Lung microvascular endothelial cell (primary cell): ENCODE data around the gene AREL1. TPM values are rescaled to one million over a fixed set of nuclear protein-coding genes. Genes with fewer than 3 reads are reported as not detected.

Experiments used
- DNase-seq, 2 donors: peaks; one replicate each; pipeline versions ENCODE4 v3.0.0 to v3.0.0-alpha.2; 2010; ENCODE audit warnings: low read depth in 2 of 2
- total RNA-seq: library from RNA; depleted of rRNA; stranded (reverse); fragments of >200 nt; gene quantifications from 2 replicates; pipeline ENCODE4 v1.2.1, GENCODE V29; 2014

AREL1 gene
- total RNA-seq, 1 donor from 2014 or later: 27.4 TPM

- no peak for DNase-seq
Observed at GRCh38 chr14:74660863-74661262, 52.0 kb downstream of the AREL1 start.

- DNase-seq: no peak
Observed at GRCh38 chr14:74660167-74660566, 52.7 kb downstream of the AREL1 start.

DNA sequence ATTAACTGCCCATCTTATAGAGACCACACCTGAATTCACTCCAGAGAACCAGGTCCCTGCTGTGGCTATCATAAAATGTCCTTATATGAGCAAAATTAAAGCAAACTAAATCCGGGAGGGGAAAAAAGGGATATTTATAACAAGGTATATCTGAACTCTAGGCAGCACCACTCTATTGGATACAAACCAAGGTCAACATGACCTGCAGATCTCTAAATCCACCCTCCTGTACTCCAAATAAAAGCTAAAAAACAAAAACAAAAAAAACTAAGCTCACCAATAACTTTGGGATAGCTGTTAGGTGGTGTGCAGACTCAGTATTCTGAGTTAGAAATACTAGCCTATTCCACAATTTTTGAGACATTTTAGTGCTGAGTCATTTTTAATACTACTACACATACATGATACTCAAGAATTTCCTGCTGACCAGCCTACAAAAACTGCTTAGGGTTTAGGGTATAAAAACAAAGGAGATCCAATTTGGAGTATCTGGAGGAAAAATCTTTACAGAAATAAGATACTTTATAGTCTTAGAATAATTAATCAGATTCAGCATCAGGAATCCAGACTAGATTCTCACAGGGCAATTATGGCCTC is 54.2 kb downstream of the AREL1 start:
- peak in 1 of 2 donors; percentile 49 for DNase-seq

DNA sequence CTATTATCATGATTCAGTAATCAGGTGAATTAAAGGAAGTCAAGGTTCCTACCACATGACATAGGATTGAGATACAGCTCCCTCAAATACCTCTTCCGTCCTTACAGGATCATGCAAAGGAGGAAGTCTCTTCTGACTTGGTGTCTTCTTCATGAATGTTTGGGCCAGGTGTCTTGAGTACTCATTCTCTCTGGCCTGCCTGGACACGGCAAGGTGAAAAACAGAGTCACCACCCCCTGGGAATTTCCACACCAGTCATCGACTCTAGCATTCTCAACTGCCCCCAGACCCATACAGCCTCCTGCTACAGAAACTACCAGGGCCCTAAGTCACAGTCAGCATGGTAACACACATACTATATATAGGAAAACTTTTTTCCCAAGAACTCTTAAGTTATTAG is 55.9 kb downstream of the AREL1 start:
- no peak for DNase-seq

DNA sequence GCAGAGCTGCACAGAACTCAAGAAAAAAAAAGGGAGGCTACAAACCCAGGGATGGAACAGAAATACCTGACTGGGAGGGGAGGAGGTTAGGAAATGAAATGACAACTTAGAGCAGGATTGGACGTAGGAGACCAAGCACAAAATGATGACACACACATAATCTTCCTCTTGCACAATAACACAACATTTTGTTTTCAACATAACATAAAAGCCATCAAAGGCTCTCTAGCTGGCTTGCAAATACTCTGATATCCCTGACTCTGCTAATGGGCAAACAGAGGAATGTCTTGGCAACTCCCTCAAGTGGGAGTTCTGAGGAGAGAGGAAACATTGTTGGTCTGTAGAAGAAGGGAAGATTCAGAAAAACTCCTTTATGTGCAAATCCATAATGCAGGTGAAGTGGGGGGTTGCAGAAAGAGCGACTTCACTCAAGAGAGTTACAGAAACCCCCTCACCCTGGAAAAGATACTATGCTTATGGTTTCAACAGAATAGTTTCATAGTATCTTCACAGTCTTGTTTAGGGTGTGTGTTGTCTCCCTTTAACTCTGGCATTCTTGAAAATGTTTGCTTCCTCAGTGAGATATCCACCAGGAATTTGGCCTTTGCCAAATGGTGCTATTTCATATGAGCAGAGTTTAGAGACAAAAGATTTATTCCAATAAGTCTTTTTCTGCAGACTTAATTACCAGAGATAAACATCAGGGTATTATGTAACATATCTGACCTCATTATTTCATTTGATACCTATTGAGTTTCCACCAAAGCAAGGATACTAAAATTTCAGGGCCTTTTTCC is 57.1 kb downstream of the AREL1 start:
- no peak for DNase-seq

DNA sequence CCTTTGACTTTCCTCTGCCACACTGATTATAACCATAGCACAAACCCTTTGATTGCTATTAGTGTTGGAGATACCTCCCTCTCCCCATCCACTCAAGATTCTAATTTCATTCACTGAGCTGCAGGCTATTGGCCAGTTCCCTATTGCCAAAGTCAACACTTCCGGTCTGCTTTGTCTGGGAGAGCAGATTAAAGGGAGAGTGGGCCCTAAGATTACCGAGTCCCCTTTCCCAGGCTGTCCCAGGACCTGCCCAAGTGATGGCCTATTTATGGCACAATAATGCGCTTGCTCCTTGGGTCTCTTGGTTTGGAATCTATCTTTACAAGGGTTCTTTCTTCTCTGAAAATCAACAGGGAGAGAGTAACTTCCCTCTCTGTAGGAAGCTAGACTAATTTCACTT is 57.9 kb downstream of the AREL1 start:
- DNase-seq: no peak

GRCh38 chr14:74653386-74654138 is 59.3 kb downstream of the AREL1 start:
- DNase-seq: no peak

GRCh38 chr14:74652541-74652940 is 60.3 kb downstream of the AREL1 start:
- no peak for DNase-seq

- DNase-seq: no peak
Observed at GRCh38 chr14:74650927-74651686, 61.8 kb downstream of the AREL1 start.

- DNase-seq: peak in 1 of 2 donors; percentile 56
Observed at GRCh38 chr14:74649673-74650072, 63.2 kb downstream of the AREL1 start.

DNA sequence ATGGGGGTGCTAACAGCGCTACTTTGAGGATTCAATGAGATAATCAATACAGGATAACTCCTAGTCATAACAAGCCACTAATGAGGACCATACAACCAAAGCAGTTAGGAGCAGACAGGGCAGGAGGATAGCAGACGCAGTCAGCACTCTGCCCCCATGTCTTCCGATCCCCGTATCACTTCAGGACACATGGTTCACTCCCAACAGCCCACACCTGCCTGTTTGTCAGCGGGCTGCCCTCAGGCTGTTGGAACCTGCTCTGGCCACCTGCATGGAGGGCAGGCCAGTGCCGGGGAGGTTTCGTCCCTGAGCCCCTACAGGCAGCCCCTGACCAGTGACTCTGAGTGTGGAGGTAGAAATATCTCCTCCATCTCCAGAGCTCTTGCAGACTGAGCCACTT is 63.7 kb downstream of the AREL1 start:
- no peak for DNase-seq

- DNase-seq: no peak
Observed at GRCh38 chr14:74648601-74649000, 64.3 kb downstream of the AREL1 start.

DNA sequence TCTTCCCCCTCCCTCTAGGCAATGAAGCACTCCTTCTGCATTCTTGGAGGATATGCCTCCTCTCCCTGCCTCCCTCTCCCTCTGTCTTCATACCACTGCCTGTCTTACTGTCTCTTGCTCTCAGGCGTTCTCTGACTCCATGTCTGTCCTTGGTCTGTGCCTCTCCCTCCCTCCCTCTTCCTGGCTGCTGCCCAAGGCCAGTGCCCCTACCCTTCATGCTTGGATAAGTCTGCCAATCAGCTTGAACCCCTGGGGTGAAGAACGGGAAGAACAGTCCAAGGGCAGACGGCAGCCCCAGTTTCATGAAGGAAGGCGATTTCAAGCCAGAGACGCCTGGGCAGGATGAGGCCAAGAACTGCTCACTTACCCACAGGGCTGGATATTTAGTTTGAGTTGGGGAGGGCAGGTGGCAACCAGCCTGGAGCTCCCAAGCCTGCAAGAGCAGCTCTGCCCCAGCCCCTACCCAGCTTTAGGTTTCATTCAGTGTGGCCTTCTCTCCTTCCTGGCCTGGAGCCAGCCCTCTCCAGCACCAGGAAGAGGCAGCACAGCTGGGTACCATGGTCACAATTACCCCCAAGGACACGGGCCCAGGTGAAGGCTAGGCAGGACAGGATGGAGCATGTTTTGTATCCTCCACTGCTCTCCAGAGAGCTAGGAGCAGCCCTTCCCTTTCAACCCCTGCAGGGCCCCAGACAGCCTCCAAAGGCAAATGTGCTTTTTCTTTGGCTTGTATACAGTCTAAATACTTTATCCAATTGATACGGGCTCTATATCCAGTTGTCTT is 65.0 kb downstream of the AREL1 start:
- no peak for DNase-seq

DNA sequence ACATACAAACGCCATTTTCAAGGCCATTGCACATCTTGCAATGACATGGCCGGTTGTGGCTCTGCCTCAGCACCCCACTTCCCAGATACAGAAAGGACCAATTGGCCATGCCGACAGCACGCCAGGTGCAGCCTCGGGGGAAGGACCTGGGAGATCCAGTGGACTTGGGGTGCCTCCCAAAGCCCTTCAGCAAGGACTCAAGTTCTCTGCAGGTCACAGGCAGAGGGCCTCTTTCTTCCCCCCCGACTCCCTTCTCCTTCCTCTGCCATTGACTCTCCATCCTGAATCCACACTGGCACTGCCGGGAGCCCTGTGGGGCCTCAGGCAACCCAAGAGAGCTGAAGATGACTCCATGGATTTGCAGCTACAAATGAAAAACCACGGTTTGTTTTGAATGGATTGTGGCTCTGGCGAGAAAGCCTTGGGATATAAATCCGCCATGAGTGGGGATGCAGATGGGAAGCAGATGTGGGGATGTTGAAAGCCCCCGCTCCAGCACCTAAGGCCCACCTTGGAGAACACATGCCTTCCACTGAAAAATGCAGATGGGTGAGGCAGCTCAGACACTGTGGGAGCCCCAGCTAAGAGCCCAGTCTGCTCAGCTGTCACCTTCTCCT is 65.7 kb downstream of the AREL1 start:
- DNase-seq: no peak

- no peak for DNase-seq
Observed at GRCh38 chr14:74645756-74646470, 67.0 kb downstream of the AREL1 start.

DNA sequence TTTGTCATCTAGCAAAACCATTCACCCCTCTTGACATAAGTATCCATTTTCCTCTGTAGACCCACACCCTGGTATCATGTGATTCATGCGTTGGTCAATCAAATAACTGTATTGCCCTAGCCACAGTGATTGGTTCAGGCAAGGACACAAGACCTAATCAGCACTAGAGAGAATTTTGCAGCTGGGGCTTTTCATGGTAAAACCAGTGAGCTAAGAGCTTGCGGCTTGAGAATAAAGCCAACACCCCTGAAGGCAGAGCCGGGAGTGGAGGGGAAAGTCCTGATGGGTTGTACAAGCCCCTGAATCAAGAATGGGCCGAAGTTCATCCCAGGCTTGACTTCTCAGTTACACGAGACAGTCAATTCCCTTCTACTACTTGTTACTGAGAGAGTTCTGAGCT is 67.6 kb downstream of the AREL1 start:
- no peak for DNase-seq

DNA sequence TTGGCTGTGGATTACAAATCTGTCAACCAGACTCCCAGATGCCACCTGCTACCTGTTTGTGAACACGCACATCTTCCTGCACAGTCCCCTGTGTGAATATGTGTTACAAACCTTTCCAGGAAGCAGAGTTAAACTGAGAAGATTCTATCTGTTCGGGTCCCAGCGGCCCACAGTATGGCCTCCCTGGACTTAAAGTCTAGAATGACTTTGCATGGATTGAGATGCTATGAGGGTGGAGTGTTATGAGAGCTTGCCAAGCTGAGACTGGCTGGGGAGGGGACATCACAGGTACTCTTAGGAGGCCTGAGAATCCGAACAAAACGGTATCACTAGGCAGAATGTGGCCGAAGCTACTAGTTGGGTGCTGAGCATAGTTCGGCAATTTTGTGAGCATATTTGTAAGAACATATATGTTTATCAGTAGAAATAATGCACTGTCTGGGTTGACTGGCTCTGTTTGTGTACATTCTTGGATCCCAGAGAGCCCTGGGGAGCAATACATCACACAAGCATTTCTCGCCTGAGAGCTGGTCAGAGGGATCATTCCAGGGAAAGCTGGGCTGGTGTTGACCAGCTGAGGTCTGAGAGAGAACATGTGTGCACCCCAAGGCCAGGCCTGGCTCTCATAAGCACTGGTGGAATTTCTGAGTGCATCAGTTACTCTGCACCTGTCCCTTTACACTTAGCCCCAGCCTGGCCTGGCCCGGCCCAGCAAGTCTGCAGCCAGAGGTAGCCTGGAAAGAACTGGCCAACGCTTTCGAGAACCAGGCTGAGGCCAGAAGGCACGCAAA is 71.1 kb downstream of the AREL1 start:
- no peak for DNase-seq

DNA sequence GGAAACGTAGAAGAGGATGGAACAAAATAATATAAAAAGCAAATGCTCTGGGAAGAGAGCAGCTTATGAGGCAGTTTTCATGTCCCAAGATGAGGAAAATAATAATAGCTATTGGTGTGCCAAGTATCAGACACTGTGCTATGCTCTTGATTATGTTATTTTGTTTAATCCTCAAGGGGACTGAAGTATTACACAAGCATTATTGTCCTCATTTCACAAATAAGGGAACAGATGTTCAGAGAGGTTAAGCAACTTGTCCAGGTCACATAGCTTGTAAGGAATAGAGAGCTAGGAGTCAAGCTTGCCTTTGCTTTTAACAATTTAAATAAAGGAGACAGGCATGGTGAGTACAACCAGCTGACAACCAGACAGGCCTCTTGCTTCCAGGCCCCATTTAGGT is 73.9 kb downstream of the AREL1 start:
- DNase-seq: no peak

DNA sequence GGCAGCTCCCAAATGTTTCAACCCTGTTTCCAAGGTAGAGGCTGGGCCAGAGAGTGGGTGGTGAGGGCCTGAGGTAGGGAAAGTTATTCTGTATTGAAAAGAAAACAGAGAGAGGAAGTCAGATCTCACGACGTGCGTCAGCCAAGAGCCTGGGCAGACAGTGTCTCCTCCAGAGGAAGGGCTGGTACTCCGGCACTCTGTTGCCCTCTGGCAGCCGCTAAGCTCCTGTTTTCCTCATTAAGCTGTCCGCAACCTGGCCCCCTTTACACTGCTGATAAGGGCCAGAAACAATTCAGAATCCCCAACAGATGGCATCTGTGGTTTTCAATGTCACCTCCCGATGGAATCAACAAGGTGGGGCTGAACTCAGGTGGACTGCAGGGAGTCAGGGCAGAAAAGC is 74.8 kb downstream of the AREL1 start:
- DNase-seq: peak; percentile 18 to 60
